ENCODE data around the gene GGTLC1. TPM values are rescaled to one million over a fixed set of nuclear protein-coding genes. Genes with fewer than 3 reads are reported as not detected.

GGTLC1 gene
- not detected in 5 replicates for total RNA-seq (2022; extraction: Qiagen RNA extraction)

GRCh38 chr20:23988561-23988960 lies at the start of gene GGTLC1:
GGTLC1 (minus strand) TSS chr20:23988779; CDS start chr20:23986611, 2,168 bp downstream.

Other genes starting within 250 kb of the GGTLC1 start
- 1.1 to 2.5 TPM (median 1.4 TPM) in 5 replicates for gene CST1, start 237.8 kb downstream of the GGTLC1 start, total RNA-seq (2022; extraction: Qiagen RNA extraction)
- gene CST2, start 162.1 kb downstream of the GGTLC1 start, total RNA-seq (2022; extraction: Qiagen RNA extraction): 0.76 to 1.8 TPM (median 1.4 TPM) in 5 replicates
- gene CST5, start 109.0 kb downstream of the GGTLC1 start, total RNA-seq (2022; extraction: Qiagen RNA extraction): not detected in 5 replicates

Measured in A549 treated with dexamethasone at 1 μM for 4 hours (cell line).